Vagina (tissue), 2 donors: ENCODE data around the gene CAPN3.
"Not testable (repeated sequence)": the region's sequence is repeated elsewhere in the genome, so short reads cannot be mapped to it uniquely, and the experiment has no call there.

Experiments used
- CTCF ChIP-seq, 3 experiments: fragments of 450-650 bp in 2 of 3; fragments of 200-600 bp in 1 of 3; sonication (generic) in 1 of 3; IDR thresholded peaks; one replicate each; pipeline ENCODE4 v1.5.1; 2017 to 2019; ENCODE audit warnings: antibody characterized with exemption in 3 of 3, mild to moderate bottlenecking in 2 of 3, moderate library complexity in 2 of 3
- POLR2A ChIP-seq, 2 donors: fragments of 450-650 bp; IDR thresholded peaks; one replicate each; pipeline ENCODE4 v1.6.1; 2017; ENCODE audit warnings: antibody characterized with exemption in 2 of 2, mild to moderate bottlenecking in 2 of 2, moderate library complexity in 2 of 2
- POLR2AphosphoS5 ChIP-seq, 2 donors: sonication (generic); formaldehyde crosslinking; IDR thresholded peaks; one replicate each; pipeline ENCODE4 v1.9.0; 2017; ENCODE audit warnings: antibody characterized with exemption in 2 of 2, mild to moderate bottlenecking in 2 of 2, low read depth in 1 of 2; ENCODE audit not compliant: insufficient read depth in 1 of 2

GRCh38 chr15:42316282-42316805 lies 43.0 kb upstream of the CAPN3 start:
- not testable (repeated sequence) for TF ChIP-seq POLR2A (IDR thresholded peaks at IDR 0.05); CTCF (IDR thresholded peaks at IDR 0.05); POLR2AphosphoS5 (IDR thresholded peaks at IDR 0.05; ENCODE audit: insufficient read depth in 1 of 2, low read depth in 1 of 2)
